Smooth muscle cell of the brain vasculature (primary cell): ENCODE results near the gene DQX1.
A peak's percentile ranks its signal among the peaks of the same experiment; 100 is the strongest.

ENCODE experiments used
- DNase-seq: peaks from one replicate; pipeline ENCODE4 v3.0.0-alpha.2; 2012; ENCODE audit warnings: low read depth, low spot score

Gene DQX1

DNA sequence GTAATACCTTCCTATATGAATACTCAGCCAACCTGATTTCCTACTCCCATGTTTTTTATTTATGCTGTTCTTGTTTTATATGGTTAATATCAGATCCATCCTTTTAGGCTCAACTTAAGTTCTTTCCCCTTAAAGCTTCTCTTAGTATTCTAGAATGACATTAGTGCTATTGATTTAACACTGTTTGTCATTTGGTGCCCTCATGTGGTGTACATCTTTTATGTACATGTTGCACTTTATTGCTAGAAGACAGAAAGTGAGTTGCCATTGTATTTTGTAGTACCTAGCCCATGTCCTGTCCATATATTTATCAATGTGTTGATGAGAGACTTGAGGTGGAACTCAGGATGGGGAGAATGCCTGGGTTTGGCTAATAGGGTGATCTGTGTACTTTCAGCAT is 6.2 kb upstream of the DQX1 start:
- DNase-seq = no peak

DNA sequence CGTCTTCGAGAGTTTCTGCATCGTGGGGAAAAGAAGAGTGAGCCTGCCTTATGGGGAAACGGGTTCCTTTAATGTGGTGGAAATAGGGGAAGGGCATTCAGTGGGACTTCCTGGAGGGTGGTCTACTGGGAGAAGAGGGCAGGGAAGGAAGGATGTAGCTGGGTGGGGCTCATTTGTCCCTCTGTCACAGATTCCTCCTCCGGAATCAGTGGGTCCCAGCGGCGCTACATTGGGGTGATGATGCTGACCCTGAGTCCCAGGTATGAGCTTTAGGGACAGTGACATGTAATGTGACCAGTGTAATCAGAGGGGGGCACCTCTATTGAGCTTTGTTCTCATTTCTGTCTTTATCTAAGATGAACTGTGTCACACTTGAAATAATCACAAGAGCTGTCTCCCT is 5.6 kb upstream of the DQX1 start:
- no peak for DNase-seq

DNA sequence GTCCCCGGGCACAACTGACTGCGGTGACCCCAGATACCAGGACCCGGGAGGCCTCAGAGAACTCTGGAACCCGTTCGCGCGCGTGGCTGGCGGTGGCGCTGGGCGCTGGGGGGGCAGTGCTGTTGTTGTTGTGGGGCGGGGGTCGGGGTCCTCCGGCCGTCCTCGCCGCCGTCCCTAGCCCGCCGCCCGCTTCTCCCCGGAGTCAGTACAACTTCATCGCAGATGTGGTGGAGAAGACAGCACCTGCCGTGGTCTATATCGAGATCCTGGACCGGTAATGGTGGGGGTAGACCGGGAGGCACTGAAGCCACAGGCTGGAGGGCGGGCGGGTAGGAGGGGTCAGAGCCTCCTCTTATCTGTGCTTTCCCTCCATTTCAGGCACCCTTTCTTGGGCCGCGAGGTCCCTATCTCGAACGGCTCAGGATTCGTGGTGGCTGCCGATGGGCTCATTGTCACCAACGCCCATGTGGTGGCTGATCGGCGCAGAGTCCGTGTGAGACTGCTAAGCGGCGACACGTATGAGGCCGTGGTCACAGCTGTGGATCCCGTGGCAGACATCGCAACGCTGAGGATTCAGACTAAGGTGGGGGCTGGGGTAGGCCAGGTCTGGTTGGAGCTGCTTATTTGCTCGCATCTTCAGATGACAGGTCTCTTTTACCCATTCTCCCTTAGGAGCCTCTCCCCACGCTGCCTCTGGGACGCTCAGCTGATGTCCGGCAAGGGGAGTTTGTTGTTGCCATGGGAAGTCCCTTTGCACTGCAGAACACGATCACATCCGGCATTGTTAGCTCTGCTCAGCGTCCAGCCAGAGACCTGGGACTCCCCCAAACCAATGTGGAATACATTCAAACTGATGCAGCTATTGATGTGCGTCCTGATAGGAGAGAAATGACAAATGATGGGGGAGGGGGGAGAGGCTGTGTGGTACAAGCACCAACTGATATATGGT is 4.5 kb upstream of the DQX1 start:
- no peak for DNase-seq

DNA sequence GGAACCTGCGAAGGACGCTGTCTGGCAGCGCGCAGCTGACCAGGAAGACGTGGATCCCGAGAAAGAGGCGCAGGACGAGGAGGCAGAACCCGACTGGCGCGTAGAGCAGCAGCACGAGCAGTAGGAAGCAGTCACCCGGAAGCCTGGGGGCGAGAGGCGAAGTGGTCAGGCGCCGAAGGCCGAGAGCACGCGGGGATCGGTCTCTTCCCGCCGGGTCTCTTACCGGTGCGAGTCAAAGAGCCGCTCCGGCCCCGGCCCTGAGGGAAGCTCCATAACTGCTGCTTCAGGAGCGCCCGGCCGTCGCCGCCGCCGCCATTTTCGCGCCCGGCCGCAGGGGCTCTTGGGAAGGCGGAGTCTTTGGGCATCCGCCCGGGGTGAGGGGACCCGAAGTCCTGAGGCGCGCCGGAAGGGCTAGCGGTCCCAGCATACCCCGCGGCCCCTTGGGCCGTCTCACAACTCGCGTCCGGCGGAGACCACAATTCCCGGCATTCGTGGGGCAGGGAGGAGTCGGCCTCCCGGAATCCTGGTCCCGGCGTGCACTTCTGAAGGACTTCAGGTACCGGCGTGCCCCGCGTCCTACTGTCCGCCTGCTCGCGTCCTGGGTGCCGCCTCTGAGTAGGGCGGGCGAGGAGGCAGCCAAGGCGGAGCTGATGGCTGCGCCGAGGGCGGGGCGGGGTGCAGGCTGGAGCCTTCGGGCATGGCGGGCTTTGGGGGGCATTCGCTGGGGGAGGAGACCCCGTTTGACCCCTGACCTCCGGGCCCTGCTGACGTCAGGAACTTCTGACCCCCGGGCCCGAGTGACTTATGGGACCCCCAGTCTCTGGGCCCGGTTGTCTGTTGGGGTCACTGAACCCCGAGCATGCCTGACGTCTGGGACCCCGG is 3.6 kb upstream of the DQX1 start, which contains the start of the genes AUP1 and HTRA2:
TSS of gene AUP1 (minus strand) at position 350 of the 882 bp plus-strand sequence. CDS start at position 273, 77 bp downstream.
TSS of gene HTRA2 (plus strand) at position 577 of the 882 bp plus-strand sequence. CDS start at position 651, 74 bp downstream.
- DNase-seq = peak; percentile 99

DNA sequence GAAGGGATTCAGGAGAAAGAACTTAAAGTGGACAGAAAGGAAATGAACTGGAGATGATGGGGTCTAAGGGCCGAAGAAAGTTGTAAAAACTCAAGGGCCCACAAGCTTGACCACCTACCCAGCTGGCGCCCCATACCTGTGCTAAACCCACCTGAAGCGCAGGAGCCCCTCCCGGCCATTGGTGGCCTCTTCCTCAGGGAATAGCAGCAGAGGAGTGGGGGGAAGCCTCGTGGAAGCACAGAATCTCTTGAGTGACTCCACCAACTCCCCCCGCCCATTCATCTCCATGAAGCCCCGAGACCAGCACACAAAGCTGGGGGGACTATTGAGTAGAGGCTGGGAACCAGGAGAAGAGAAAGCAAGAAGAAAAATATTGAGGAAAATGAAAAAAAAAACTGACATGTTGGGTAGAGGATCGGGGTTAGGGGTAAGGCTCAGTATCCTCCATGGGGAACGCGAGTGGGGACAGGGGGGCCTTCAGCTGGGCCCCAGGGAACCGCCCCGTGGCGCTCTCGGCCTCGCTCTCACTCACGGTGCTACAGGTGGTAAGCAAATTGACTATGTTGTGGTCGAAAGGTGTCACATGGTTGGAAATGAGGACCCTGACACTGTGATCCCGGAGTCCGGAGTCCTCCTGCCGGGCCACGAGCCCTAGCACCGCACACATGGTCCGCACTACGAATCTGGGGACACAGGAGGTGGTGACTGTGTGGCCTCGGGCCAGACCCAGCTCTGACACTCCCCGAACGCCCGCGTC is 2.7 kb upstream of the DQX1 start:
- no peak for DNase-seq

DNA sequence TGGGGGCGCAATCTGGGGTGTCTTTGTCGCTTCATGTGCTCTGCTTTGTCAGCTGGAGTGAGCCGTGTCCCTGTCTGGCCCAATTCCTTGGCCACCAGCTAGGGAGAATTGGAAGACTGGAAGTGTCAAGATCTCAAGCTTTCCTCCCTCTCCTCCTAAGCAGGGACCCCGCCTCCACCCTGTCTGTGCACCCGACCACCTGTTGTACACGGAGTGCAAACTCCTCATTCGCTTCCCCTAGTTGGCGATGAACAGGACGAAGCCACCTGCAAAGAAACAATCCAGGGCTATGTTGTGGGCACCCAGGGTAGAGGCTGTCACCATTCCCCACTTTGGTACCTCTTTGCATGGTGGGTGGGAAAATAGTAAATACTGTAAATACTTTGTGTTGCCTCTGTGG is 1.7 kb upstream of the DQX1 start:
- no peak for DNase-seq

DNA sequence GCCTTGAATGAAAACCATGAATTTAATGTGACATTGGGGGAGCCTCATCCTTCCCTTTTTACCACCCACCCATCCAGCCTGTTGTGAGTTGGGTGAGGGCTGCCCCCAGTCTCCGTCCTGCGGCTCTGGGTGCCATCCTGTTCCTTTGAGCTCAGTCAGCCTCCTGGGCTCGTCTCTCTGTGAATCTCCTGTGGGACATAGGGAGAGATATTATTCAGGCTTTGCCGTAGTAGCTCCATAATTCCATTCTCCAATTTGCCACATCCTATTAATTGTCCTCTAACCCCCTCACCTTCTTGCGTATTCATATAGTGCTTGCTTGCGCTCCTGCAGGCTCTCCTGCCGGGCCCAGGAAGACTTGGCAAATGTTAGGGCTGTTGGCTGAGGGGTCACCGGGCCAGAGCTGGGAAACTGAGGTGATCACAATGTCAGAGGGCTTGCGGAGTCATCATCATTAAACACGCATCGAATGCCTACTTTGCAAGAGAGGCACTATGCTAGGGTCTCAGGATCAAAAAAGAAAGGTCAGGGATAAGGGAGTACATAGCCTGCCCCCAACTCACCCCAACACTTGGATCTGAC is 709 bp upstream of the DQX1 start:
- DNase-seq = no peak

DNA sequence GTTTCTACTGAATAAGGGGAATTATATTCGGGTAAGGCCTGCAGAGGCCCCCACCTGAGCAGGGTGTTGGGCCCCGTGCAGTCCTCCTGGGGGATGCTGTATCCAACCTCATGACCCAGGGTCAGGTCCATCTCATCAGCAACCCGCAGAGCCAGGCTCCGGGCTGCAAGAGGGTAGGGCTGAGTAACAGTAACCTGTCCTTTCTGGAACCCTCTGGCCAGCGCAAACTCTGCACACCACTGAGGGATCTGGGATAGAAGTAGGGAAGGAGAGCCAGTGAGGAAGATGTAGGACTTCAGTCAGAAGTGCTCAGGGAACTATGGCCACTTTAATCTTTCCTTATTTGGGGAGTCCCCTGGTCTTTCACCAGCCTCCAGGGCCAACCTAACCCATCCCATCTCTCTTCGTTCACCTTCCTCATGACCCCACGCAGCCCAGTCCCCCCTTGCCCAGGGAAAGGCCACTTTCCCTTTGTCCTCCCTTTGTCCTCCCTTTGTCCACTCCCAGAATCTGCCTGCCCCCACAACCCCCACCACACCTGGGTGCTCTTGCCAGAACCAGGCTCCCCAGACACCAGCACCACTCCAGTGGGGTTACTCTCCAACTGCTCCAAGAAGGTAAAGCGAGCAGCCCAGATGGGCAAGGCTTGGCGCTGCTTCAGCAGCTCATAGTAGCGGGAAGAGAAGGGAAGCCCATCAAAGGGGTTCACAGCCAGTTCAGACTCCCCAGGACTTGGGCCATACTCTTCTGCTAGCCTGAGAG is 895 bp downstream of the DQX1 start:
- no peak for DNase-seq

DNA sequence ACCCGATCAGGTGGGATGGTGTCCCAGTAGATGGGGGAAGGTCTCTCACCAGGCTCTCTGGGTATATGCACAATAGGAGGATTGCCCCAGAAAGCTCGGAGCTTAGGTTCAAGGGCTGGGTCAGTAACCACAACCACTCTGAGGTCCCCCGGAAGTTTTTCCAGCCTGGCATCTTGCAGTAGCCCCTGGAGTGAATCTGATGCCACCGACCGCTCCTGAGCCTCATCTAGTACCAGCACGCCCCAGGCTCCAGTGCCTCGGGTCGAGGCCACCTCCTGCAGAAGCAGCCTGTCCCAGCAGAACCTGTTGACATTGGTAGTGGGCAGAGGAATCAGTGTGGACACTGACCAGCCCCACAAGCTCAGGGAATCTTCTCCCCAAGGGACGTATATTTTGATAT is 2.0 kb downstream of the DQX1 start:
- no peak for DNase-seq

DNA sequence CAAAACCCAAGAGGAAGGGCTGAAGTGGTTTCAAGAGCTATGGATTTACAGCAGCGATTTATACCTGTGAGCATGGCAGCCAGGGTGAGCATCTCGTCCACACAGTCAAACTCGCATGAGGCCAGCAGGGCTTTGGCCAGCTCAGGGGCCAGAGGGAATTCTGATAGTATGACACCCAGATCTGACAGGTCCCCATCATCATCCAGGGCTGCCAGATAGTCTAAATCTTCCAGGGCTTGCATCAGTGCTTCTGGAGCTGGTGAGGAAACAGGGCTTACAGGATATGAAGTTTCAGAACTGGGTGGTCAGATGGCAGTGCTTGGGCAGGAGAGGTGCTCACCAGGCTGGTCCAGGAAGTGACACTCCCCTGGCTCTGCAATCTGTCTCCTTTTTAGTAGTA is 3.5 kb downstream of the DQX1 start:
- no peak for DNase-seq

DNA sequence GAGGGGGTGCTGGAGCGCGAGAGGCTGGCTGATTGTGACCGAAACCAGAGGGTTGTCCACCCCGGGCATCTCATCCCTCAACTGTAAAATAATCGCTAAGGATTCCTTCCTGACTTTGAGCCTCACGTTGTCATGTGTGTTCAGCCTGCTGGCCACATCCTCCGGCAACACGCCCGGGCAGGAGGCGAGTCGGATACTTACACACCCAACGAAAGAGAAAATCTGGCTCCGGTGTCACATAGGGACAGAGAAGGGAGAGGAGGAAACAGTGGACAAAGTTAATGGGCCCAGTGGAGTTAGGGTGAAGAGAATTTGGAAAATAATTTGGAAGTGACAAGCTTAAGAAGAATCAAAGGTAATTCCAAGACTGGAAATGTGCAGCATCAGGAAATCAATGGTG is 9.4 kb downstream of the DQX1 start:
- DNase-seq = no peak

DNA sequence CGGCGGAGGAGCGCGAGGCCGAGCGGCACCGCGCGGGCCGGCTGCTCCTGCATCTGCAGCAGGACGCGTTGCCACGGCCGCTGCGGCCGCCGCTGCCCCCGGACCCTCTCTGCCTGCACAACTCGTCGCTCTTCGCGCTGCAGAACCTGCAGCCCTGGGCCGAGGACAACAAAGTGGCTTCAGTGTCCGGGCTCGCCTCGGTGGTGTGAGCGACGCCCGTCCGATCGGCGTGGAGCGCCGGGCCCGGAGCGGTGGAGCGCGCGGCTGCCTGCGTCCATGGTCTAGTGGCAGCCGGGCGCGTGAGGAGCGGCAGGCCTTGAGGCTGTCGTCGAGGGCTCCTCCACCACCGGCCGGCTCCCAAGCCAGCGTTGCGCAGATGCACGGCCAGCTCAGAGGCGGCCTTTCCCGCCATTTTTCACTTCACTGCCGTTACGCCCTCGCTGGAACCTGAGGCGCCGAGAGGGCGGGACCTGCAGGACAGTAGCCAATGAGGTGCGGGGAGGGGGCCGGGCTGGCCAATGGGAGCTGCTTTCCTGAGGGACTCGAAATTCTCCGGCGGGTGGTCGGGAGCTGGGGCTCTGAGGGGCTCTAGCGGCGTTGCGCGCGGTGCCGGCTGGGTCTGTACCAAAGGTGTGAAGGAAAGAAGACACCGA is 9.9 kb downstream of the DQX1 start:
- DNase-seq = no peak

DNA sequence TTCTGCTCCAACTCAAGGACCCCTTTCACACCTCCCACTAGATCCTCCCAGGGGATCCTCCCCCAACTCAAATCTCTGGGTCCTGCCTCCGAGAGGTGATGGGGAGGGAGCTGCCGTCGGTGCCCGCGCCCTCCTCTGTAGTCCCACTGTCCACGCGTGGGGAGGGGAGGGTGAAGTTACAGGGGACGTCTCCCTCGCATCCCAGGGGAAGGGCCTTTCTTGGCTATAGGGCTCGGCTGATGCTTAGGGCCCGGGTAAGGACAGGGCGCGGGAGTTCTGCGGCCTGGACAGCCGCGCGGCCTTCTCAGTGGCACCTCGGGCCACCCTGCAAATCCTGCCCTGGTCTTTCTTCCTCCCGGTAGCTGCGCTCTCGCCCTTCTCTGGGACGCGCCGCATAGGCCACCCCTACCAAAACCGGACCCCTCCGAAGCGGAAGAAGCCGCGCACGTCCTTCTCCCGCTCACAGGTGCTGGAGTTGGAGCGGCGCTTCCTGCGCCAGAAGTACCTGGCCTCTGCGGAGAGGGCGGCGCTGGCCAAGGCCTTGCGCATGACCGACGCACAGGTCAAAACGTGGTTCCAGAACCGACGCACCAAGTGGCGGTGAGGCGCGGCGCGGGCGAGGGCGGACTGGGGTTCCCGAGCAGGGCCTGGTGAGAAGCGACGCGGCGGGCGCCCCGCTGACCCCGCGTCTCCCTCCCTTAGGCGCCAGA is 10.6 kb downstream of the DQX1 start:
- DNase-seq = no peak

DNA sequence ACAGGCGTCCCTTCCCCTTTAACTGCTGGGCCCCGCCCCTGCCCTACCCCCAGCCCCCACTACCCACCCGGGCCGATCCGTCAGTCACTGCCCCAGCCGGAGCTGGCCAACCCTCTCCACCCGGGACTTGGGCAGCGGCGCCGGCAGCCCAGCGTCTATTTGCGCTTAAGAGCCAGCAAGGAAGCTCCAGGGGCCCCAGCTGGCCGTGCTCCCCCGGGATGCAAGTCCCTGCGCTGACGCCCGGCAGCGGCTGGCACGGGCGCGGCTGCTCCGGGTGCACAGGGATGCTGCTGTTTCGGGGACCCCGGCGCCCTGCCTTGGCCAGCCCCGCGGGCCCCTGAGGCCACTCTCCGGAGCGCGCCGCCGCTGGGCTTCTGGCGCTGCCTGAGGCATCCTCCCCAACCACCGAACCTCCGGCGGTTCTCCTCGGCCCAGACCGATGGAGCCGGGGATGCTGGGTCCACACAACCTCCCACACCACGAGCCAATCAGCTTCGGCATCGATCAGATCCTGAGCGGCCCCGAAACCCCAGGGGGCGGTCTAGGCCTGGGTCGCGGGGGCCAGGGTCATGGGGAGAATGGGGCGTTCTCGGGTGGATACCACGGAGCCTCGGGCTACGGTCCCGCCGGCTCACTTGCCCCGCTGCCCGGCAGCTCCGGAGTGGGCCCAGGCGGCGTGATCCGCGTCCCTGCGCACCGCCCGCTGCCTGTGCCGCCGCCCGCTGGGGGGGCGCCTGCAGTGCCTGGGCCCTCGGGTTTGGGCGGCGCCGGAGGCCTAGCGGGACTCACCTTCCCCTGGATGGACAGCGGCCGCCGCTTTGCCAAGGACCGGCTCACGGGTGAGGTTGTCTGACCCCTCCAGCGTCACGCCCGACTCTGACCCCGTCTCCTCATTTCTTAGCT is 11.4 kb downstream of the DQX1 start, which contains the start of gene TLX2:
TSS of gene TLX2 (plus strand) at position 83 of the 903 bp plus-strand sequence. CDS start at position 440, 357 bp downstream.
- no peak for DNase-seq

DNA sequence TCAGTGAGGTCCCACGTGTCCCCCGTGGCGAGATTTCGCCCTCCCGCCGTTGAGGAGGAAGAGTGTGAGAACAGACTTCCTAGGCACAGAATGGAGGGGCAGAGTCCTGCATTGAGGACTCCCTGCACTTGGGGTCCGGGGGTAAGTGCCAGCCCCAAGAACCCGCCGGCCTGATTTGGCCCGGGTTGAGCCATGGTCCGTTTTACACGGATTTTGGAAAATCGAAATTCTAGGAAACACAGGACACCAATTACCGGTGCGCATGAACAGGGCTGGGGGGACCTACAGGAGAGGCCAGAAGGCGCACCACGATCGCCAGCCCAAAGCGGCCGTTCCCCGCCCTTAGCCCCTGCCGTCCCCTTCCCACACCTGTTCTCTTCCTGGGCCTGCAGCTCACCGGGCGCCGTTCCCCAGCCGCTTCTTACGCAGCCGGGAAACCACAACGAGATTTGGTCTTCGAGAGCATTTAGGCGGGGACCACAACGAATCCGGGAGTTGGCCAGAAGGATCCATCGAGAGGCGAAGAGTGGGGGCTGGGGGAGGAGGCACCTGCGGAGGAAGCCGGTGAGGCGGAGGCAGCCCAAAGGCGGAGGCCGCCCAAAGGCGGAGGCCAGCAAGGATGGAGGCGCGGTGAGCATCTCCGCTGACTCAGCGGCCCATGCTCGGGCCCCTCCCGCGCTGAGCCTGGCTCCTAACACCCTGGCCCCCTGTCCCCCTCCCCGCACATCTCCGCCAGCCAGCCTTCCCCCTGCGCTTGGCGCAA is 12.2 kb downstream of the DQX1 start:
- DNase-seq = no peak

DNA sequence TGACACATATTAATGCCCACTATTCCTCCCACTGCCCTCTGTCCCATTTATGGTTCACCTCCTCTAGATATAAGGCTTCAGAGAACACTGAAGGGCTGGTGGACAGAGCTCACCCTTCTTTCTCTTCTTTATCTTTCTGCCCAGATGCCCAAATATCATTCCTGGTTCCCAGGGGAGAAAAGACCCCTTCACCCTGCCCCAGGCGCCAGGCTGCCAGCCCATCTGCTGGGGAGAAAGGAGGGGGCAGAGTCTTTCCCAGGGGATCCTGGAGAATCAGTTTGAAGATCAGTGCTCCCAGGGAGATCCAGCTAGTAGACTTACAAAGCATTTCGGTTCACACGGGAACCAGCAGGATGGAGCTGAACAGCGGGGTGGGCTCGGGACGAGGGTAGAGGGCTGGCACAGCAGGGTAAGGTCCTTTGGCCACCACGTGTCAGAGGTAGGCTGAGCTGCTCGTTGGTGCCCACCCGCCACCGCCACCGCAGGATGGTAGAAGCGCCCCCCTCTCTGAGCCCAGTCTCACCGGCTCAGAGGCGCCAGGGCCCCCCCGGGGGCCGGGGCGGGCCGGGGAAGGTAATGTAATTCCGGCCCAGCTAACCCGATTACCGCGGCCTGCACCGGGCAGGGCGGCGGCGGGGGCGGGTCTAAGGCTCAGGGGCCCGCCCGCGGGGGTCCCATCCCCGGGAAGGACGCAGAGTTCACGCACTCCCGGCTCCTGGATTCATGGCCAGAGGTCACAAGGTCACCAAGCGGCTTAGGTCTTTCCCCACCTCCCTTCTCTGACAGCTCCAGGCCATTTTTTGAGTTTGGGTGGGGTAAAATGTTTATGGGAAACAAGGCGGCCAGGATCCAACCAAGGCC is 13.1 kb downstream of the DQX1 start:
- DNase-seq = no peak
